Muscle of arm (tissue), 12 donors: Measurements from ENCODE around the gene DCST2. TPM values are rescaled to one million over a fixed set of nuclear protein-coding genes. Genes with fewer than 3 reads are reported as not detected.
A peak's percentile ranks its signal among the peaks of the same experiment; 100 is the strongest.

ENCODE experiments used
- DNase-seq: peaks from one replicate; pipeline ENCODE4 v3.0.0-alpha.2; 2013
- polyA plus RNA-seq, 12 donors: library from polyadenylated mRNA; unstranded; fragments of 120-200 nt; gene quantifications; one replicate each; pipeline ENCODE4 v1.2.1, GENCODE V29; 2013; ENCODE audit not compliant: insufficient read length in 12 of 12

DCST2 gene
- polyA plus RNA-seq, 12 donors, result 0.34 to 1.6 (median 0.57) TPM; not detected in 2

DNA sequence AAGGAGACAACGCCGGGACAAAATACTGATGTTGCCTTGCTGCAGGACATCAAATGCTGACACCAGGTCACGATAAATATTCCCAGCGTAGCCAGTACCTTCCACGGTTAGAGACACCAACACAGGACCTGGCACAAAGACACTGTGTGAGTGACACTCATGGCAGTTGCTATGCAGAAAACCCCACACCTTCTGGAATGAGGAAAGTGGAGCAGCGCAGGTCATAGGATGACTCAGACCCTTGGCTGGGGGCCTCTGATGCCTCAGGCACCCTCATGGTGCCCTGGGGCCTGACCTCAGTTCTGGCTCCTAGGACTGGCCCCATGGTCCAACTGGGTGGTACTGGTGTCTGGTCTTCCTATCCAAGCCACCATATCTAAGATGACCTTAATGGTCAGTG lies 7.0 kb downstream of the DCST2 start:
- DNase-seq, result no peak

- DNase-seq, result no peak
Measured at GRCh38 chr1:155026154-155026553, 7.4 kb downstream of the DCST2 start.

- DNase-seq, result no peak
Measured at GRCh38 chr1:155024315-155024714, 9.3 kb downstream of the DCST2 start.

DNA sequence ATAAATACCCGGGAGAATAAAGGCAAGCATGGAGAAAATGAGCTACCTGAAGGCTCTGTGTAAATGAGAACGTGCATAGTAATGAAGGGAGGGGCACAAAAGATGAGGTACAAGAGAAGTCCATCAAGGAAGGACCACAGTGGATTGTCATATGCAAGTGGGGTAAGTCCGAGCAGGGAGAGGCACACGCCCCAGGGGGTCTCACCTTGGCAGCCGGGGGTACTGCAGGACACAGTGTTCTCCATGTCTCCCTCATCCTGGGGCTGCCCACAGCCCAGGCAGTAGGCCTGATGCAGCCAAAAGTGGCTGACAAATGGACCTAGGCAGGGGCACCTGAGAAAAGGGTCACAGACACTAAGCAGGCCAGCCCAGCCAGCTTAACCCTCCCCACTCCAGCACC lies 10.0 kb downstream of the DCST2 start:
- no peak for DNase-seq

GRCh38 chr1:155022927-155023236 lies 10.7 kb downstream of the DCST2 start:
- no peak for DNase-seq

- no peak for DNase-seq
Measured at GRCh38 chr1:155022136-155022926, 11.2 kb downstream of the DCST2 start.

GRCh38 chr1:155019377-155020245 lies 14.0 kb downstream of the DCST2 start:
- DNase-seq, result no peak

DNA sequence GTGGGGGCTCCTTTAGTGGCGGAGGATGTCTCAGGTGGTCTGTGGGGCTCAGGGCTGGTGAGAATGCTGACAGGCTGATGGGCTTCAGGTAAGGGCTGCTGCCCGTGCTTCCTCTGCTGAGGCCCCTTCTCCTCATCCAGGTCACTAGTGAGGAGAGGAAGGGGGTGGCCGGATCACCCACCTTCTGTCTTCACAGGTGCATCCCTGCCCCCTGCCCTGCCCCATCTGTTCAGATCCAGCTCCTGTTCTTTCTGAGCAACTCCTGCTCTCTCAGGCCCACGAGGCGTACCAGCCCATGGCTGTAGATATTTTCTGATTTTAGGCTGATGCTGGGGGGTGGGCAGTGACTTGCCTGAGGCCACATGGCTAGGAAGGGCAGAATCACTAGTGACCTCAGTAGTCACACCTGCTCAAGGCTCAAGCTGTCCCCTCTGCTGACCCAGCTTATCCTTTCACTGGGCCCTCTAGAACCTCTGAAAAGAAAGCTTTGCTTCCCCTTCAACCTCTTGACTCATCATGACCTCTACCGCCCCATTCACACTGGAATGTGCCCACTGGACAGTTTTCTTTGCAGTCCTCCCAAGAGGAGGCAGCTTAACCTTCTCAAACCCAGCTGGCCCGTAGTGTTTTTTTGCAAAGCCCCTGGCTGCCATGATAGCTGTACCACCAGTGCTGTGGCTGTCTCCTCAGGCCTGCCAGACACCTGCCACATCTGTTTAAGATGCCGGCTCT lies 14.8 kb downstream of the DCST2 start:
- DNase-seq, result no peak

DNA sequence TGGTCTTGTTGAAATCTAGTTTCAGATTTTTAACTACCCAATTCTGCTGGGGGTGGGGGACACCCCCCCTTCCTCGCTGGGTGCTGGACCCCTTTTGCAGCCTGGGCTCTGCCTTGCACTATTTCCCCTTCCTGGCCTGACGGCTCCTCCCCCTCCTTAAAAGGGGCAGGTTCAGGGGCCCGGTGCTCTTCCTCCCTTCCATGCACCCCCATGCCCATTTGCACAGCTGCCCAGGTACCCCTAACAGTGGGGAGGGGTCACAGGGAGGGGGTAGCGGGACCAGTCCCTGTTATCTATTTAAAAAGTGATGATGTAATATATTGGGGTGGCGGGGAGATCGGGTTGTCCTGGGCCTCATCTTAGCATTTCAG lies 15.7 kb downstream of the DCST2 start:
- DNase-seq, result no peak

GRCh38 chr1:155017041-155017945 lies 16.3 kb downstream of the DCST2 start:
- DNase-seq, result peak; percentile 86

DNA sequence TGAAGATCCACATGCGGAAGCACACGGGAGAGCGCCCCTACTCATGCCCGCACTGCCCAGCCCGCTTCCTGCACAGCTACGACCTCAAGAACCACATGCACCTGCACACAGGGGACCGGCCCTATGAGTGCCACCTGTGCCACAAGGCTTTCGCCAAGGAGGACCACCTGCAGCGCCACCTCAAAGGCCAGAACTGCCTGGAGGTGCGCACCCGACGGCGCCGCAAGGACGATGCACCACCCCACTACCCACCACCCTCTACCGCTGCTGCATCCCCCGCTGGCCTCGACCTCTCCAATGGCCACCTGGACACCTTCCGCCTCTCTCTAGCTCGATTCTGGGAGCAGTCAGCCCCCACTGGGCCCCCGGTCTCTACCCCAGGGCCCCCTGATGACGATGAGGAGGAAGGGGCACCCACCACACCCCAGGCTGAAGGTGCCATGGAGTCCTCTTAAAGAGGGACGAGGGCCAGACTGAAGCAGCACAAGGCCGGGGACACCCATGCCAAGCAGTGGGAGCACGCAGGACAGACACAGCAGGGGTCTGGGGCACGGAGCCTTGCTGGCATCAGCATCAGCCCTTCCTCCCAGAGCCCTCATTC lies 17.2 kb downstream of the DCST2 start:
- DNase-seq, result no peak

- DNase-seq, result no peak
Measured at GRCh38 chr1:155015527-155016230, 17.9 kb downstream of the DCST2 start.

- DNase-seq, result no peak
Measured at GRCh38 chr1:155014709-155015508, 18.7 kb downstream of the DCST2 start.

DNA sequence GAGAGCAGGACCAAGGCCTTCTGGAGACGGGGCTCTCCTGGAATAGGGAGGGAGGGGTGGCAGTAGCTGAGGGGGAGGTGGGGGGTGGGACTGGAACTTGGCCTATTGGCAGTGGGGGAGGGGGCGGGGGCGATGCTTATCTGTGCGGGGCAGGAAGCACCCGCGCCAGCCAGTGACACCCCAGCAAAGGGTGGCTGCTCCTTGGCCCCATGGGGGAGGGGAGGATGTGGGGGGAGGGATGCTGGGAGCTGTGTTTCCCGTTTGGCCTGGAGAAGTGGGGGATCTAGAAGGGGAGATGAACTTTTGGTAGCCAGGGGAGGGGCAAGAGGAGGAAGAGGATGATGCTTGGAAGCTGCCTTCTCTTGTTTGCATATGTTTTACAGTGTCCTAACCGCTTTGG lies 19.9 kb downstream of the DCST2 start:
- DNase-seq, result no peak

- DNase-seq, result no peak
Measured at GRCh38 chr1:155012776-155013602, 20.6 kb downstream of the DCST2 start.

DNA sequence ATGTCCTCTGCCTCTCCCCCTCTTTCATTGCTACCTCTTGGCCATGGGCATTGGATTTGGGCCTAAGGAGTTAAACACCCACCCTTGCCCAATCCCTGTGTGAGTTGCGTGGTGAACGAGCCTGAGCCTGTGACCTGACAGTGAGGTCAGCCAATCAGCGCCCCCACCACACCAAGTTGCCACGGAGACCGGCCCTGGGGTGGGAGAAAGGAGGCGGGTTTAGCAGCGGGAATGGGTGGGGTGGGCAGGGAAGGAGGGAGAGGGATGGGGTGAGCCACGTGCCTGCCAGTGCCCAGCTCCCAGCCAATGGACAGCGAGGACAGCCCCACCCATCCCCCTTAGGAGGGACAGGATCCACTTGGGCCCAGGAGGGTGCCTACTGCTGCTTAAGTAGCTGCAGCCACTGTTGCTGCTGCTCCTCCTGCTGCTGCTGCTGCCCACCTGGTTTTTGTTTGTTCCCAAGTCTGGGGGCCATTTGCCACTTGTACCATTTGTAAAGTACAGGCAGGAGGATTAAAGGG lies 21.5 kb downstream of the DCST2 start:
- DNase-seq, result no peak

DNA sequence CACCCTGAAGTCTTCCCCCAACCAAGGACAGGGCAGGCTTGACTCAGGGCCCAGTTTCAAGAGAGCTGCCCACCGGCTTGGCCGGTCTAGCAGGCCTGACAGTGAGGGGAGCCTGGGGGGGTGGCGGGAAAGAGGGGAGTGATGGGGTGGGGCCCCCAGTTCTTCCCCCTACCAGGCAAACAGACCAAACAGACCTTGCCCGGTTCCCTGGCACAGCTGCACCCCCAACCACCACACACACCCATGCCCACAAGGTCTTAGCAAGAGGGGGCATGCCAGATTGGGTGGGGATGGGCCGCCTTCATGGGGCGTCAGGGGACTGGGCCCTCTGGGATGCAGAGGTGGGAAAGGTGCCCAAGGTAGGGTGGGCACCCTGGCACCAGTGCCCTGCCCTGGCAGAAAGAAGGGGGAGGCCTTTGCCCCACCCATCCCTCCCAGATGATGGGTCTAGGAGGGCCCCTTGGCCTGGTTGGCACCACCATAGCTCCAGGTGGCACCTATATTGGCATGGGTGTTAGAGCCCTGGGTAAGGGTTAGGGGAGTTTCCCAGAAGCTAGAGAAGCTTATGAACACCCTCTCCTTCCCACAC lies 22.1 kb downstream of the DCST2 start:
- no peak for DNase-seq

DNA sequence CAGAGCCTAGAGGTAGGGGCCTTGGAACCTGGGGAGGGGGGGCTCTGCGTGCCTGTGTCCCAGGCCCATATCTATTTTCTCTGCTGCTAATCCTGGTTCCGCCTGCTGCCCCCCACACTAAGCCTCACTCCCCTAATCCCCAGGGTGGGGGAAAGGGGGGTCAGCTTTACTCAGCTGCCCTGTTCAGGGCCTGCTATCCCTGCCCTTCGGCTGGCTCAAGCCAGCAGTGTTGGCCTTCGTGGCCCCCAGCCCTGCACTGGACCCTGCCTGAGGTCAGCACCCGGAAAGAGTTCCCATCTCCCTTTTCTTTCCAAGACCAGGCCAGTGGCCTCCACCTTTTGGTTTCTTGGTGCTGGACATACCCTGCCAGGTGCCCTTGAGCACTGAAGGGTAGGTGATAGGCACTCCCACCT lies 22.6 kb downstream of the DCST2 start:
- no peak for DNase-seq
